ENCODE measurements around the gene HOXA6.

GRCh38 chr7:27107391-27108381 lies 39.9 kb downstream of the HOXA6 start:
- TF ChIP-seq CTCF (IDR thresholded peaks at IDR 0.05; ENCODE audit: low read length) (no peak), EZH2 (IDR thresholded peaks at IDR 0.05; ENCODE audit: borderline replicate concordance, low read length) (no peak)
